Astrocyte of the cerebellum (primary cell): Measurements from ENCODE around the gene RYR1.
"Not testable (repeated sequence)": the region's sequence is repeated elsewhere in the genome, so short reads cannot be mapped to it uniquely, and the experiment has no call there.

Source experiments
- DNase-seq: peaks from one replicate; pipeline ENCODE4 v3.0.0-alpha.2; 2011; ENCODE audit warnings: low read depth
- H3K4me3 ChIP-seq: 2 replicates; pipeline ENCODE4 v1.5.1; 2011; ENCODE audit warnings: mild to moderate bottlenecking, low read depth, low read length, moderate library complexity
- in situ Hi-C: cut with HindIII; loops from 2 replicates; pipeline ENCODE4 v1.10.0; 2017; ENCODE audit warnings: low sequenced_read_pairs
- TF ChIP-seq, protein P1 (sequence below): IDR thresholded peaks from 2 replicates; pipeline ENCODE4 v1.5.1; 2012; ENCODE audit warnings: low read length, low read depth, moderate library complexity, mild to moderate bottlenecking; ENCODE audit errors: missing control alignments

Gene RYR1

DNA sequence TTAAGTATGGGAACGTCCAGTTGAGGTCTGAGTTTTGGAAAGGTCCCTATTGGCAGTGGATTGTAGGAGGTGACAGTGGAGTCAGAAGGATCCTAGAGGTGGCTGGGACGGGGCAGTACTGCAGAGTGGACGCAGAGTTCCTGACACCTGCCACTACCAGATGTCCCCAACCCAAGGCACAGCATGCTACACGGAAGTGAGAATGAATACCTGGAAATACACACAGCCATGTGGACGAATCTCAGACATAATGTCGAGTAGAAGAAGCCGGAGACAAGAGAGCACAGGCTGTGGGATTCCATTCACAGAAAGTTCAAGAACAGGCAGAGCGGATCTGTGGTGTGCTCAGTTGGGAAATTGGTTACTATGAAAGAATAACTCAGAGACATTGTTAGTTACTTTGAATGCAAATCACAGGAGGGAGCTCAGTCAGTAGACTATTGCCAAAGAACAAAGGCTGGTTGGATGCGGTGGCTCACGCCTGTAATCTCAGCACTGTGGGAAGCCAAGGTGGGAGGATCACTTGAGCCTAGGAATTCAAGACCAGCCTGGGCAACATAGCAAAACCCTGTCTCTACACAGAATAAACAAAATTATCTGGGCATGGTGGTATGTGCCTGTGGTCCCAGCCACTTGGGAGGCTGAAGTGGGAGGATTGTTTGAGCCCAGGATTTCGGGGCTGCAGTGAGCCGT lies 37.4 kb downstream of the RYR1 start:
- no peak overlapping the region for H3K4me3 ChIP-seq
- TF ChIP-seq, protein P1, sequence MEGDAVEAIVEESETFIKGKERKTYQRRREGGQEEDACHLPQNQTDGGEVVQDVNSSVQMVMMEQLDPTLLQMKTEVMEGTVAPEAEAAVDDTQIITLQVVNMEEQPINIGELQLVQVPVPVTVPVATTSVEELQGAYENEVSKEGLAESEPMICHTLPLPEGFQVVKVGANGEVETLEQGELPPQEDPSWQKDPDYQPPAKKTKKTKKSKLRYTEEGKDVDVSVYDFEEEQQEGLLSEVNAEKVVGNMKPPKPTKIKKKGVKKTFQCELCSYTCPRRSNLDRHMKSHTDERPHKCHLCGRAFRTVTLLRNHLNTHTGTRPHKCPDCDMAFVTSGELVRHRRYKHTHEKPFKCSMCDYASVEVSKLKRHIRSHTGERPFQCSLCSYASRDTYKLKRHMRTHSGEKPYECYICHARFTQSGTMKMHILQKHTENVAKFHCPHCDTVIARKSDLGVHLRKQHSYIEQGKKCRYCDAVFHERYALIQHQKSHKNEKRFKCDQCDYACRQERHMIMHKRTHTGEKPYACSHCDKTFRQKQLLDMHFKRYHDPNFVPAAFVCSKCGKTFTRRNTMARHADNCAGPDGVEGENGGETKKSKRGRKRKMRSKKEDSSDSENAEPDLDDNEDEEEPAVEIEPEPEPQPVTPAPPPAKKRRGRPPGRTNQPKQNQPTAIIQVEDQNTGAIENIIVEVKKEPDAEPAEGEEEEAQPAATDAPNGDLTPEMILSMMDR = no peak
- DNase-seq = no peak
- in situ Hi-C loops = no loop called here

DNA sequence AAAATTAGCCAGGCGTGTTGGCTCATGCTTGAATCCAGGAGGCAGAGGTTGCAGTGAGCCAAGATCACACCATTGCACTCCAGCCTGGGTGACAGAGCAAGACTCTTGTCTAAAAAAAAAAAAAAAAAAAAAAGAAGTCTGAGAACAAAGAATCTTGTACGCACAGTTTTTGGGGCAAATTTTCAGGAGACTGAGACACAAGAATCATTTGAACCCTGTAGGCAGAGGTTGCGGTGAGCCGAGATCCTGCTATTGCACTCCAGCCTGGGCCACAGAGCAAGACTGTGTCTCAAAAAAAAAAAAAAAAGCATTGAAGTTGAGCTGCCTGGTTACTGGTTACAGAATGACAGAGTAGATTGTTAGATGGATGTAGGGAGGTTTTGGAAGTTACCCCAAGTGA lies 39.2 kb downstream of the RYR1 start:
- DNase-seq, in situ Hi-C loops, H3K4me3 ChIP-seq: not testable (repeated sequence)

DNA sequence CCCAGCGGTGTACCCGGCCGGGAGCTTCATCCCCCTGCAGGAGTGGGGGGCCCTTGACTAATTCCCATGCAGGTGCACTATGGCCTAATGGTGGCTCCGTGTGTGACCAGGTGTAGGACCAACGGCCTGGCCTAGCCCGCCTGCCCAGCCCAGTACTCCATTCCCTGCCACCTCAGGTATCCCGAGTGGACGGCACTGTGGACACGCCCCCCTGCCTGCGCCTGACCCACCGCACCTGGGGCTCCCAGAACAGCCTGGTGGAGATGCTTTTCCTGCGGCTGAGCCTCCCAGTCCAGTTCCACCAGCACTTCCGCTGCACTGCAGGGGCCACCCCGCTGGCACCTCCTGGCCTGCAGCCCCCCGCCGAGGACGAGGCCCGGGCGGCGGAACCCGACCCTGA lies 39.7 kb downstream of the RYR1 start:
- in situ Hi-C loops = no loop called here
- TF ChIP-seq, protein P1 = no peak
- DNase-seq = no peak
- no peak overlapping the region for H3K4me3 ChIP-seq

DNA sequence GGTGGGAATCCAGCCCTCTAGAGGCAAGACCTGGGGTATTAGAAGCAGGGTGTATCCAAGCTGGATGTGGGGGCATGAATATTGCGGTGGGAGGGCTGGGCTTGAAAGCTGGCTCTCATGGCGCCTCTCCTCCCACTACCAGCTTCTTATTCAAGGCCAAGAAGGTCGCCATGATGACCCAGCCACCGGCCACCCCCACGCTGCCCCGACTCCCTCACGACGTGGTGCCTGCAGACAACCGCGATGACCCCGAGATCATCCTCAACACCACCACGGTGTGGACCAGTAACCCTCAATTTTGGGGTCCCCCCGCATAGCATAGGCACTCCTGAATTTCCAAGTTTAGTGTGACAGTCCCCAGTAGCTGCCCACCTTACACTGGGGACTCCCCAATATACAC lies 41.7 kb downstream of the RYR1 start:
- in situ Hi-C loops = no loop called here
- TF ChIP-seq, protein P1 = no peak
- H3K4me3 ChIP-seq = no peak overlapping the region
- DNase-seq = no peak

DNA sequence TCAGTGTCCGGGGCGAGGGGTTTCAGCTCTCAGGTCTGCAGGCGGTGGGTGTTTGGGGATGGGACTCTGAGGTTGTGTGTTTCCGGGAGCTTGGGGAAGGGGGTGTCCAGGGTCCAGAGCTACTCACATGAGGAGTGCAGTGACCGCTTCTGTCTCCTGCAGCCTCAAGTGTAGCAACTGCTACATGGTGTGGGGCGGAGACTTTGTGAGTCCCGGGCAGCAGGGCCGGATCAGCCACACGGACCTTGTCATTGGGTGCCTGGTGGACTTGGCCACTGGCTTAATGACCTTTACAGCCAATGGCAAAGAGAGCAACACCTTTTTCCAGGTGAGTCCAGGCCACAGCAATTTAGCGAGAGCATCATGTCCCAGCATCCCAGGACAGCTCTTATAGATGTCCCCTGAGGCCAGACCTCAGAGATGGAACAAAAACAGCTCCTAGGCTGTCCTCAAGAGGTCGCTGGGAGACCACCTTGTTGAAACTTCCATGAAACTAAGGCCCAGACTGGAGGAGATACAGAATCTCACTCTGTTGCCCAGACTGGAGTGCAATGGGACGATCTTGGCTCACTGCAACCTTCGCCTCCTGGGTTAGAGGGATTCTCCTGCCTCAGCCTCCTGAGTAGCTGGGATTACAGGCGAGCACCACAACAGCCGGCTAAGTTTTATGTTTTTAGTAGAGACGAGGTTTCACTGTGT lies 44.9 kb downstream of the RYR1 start:
- no peak for DNase-seq
- in situ Hi-C loops = no loop called here
- TF ChIP-seq, protein P1 = no peak
- no peak overlapping the region for H3K4me3 ChIP-seq

DNA sequence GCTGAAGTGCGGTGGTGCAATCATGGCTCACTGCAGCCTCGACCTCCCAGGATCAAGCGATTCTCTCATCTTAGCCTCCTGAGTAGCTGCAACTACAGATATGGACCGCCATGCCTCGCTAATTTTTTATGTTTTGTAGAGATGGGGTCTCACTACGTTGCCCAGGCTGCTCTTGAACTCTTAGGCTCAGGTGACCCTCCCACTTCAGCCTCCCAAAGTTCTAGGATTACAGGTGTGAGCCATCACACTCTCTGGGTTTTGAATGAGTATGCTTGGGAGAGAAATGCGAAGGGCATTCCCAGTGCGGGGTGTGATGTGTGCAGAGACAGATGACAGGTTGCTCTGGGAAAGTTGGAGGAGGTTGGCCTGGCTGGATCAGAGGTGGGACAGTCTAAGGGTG lies 49.0 kb downstream of the RYR1 start:
- no peak for DNase-seq
- TF ChIP-seq, protein P1 = no peak
- in situ Hi-C loops = no loop called here
- no peak overlapping the region for H3K4me3 ChIP-seq

DNA sequence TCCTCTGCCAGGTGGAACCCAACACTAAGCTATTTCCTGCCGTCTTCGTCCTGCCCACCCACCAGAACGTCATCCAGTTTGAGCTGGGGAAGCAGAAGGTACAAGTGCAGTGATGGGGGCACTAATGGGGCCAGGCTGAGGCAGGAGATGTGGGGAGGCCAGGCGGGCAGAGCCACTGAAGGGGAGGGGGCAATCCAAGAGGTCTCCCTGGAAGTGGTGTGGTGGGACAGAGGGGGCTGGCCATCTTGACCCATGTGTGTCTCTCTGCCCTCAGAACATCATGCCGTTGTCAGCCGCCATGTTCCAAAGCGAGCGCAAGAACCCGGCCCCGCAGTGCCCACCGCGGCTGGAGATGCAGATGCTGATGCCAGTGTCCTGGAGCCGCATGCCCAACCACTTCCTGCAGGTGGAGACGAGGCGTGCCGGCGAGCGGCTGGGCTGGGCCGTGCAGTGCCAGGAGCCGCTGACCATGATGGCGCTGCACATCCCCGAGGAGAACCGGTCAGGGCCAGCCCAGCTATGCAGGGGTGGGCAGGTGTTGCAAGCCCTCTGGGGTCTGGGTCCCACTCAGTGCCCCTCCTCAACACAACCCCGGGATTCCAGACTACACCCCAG lies 49.6 kb downstream of the RYR1 start:
- in situ Hi-C loops = no loop called here
- TF ChIP-seq, protein P1 = no peak
- H3K4me3 ChIP-seq = no peak overlapping the region
- no peak for DNase-seq
